Activated CD8-positive, alpha-beta T cell treated with anti-CD3 and anti-CD28 coated beads for 36 hours (primary cell): Measurements from ENCODE around the gene ZNF366. TPM values are rescaled to one million over a fixed set of nuclear protein-coding genes. Genes with fewer than 3 reads are reported as not detected.

ENCODE experiments used
- ATAC-seq: fragments of 200-7000 bp; cut with Tn5 transposase; one replicate; pipeline ENCODE4 v1.10.0; 2021; ENCODE audit warnings: mild to moderate bottlenecking, moderate library complexity
- CTCF ChIA-PET: fragments of 350-600 bp; sonication (Branson Sonifier 250); formaldehyde crosslinking; loops from one replicate; lab custom pipeline; 2021; ENCODE audit warnings: antibody characterized with exemption; lab: Charles Lee
- POLR2A ChIA-PET: fragments of 350-600 bp; sonication (Branson Sonifier 250); formaldehyde crosslinking; loops from one replicate; lab custom pipeline; 2021; ENCODE audit warnings: antibody characterized with exemption; lab: Charles Lee
- DNase-seq: peaks from one replicate; pipeline ENCODE4 v3.0.0-alpha.2; 2020
- H3K27ac Mint-ChIP-seq: one replicate; pipeline ENCODE4 v1.8.0; 2021; ENCODE audit warnings: mild to moderate bottlenecking, mixed read lengths
- H3K27me3 Mint-ChIP-seq: one replicate; pipeline ENCODE4 v1.8.0; 2021; ENCODE audit warnings: mixed read lengths
- H3K36me3 Mint-ChIP-seq: one replicate; pipeline ENCODE4 v1.8.0; 2021; ENCODE audit warnings: low read depth, mixed read lengths
- H3K4me1 Mint-ChIP-seq: one replicate; pipeline ENCODE4 v1.8.0; 2021; ENCODE audit warnings: low read depth, mixed read lengths
- H3K4me3 Mint-ChIP-seq: one replicate; pipeline ENCODE4 v1.8.0; 2021; ENCODE audit warnings: mild to moderate bottlenecking, moderate library complexity, mixed read lengths
- H3K9me3 Mint-ChIP-seq: one replicate; pipeline ENCODE4 v1.8.0; 2021; ENCODE audit warnings: mixed read lengths
- CTCF ChIP-seq: fragments of 200-600 bp; IDR thresholded peaks from one replicate; pipeline ENCODE4 v1.8.0; 2022; ENCODE audit warnings: antibody characterized with exemption, mild to moderate bottlenecking
- intact Hi-C: fragments of 100-400 bp; cut with micrococcal nuclease; formaldehyde crosslinking; loops from one replicate; pipeline ENCODE4 v1.10.0; 2022
- total RNA-seq, 2 experiments: library from RNA; stranded (reverse); gene quantifications; one replicate each; pipeline ENCODE4 v1.2.3, GENCODE V29; 2021

ZNF366 gene
- total RNA-seq, 2 experiments from 2014 or later, result not detected

DNA sequence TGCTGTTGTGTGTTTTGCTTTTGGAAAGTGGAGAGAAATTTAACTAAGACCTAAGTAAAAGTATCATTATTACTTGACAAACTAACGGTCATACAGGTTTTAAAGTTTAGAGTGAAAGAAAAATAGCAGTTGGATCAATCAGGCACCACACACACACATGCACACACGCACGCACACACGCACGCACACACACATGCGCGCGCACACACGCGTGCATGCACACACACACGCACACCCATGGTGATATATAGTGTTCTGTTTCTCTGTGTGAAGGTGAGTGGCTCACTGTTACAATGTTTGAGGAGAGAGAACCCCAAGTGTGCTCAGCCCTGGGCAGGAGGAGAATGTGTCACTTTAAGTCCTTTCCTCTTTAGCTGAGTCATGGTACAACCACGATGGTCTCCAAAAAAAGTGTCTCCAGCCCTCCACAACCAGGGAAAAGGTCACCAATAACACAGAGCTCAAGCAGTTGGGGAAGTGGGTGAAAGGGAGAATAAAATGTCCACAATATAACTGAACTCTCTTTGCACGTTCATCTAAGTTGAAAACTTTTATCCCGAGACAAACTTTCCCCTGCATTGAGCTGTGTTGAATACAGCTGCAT, 3.2 kb downstream of the ZNF366 start:
- TF ChIP-seq CTCF, result no peak
- ChIA-PET POLR2A (no interaction called here), CTCF (interaction anchor here (1.5 kb wide), 1 partner anchor 20 kb away, joined by 3 read pairs; no protein-coding TSS in a partner anchor)
- ATAC-seq (no peak), DNase-seq (no peak)
- Mint-ChIP-seq H3K36me3 (no peaks in the 10 kb centered on the region), H3K27ac (no peak overlapping the region), H3K9me3 (no peaks in the 10 kb centered on the region), H3K4me1 (no peaks in the 10 kb centered on the region), H3K4me3 (no peak overlapping the region), H3K27me3 (peaks cover 17% of the 10 kb centered on the region)
- intact Hi-C loops, result no loop called here

GRCh38 chr5:72501488-72501887, 5.7 kb downstream of the ZNF366 start:
- intact Hi-C loops, result no loop called here
- ATAC-seq (no peak), DNase-seq (no peak)
- ChIA-PET POLR2A (no interaction called here), CTCF (no interaction called here)
- H3K4me3 Mint-ChIP-seq, result no peak overlapping the region
- H3K9me3 Mint-ChIP-seq, result no peaks in the 10 kb centered on the region
- TF ChIP-seq CTCF, result no peak
- H3K4me1 Mint-ChIP-seq, result no peaks in the 10 kb centered on the region
- no peak overlapping the region for H3K27ac Mint-ChIP-seq
- H3K27me3 Mint-ChIP-seq, result peaks cover 13% of the 10 kb centered on the region
- H3K36me3 Mint-ChIP-seq, result no peaks in the 10 kb centered on the region

- H3K36me3 Mint-ChIP-seq, result no peaks in the 10 kb centered on the region
- H3K9me3 Mint-ChIP-seq, result no peaks in the 10 kb centered on the region
- H3K4me3 Mint-ChIP-seq, result no peak overlapping the region
- ChIA-PET POLR2A (no interaction called here), CTCF (interaction anchor here (1.1 kb wide), 1 partner anchor 10 kb away, joined by 4 read pairs; no protein-coding TSS in a partner anchor)
- intact Hi-C loops, result no loop called here
- no peak overlapping the region for H3K27ac Mint-ChIP-seq
- peaks cover 8% of the 10 kb centered on the region for H3K27me3 Mint-ChIP-seq
- DNase-seq (no peak), ATAC-seq (no peak)
- no peaks in the 10 kb centered on the region for H3K4me1 Mint-ChIP-seq
- no peak for TF ChIP-seq CTCF
Measured at GRCh38 chr5:72499730-72500129, 7.5 kb downstream of the ZNF366 start.

- TF ChIP-seq CTCF, result no peak
- H3K27me3 Mint-ChIP-seq, result peaks cover 9% of the 10 kb centered on the region
- no peak overlapping the region for H3K4me3 Mint-ChIP-seq
- H3K4me1 Mint-ChIP-seq, result no peaks in the 10 kb centered on the region
- no peaks in the 10 kb centered on the region for H3K9me3 Mint-ChIP-seq
- ChIA-PET POLR2A (no interaction called here), CTCF (no interaction called here)
- no peaks in the 10 kb centered on the region for H3K36me3 Mint-ChIP-seq
- intact Hi-C loops, result no loop called here
- no peak overlapping the region for H3K27ac Mint-ChIP-seq
- no peak for ATAC-seq
- DNase-seq, result no peak
Measured at GRCh38 chr5:72499090-72499489, 8.1 kb downstream of the ZNF366 start.

DNA sequence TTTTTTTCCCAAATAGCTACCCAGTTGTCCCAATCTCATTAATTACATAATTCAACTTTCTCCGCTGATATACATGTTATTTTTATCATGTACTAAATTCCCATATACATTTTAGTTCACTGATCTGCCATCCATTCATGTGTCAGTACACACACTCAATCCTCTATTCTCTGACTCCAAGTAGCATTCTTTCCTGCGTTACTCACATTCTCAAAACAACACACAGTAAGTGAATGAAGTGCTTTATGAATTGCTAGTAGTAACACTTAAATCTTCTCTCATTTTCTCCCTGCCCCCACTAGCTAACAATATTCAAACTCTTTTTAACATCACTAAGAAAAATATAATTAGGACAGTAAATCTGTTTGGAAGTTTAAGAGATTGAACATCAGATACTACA, 8.9 kb downstream of the ZNF366 start:
- Mint-ChIP-seq H3K4me1 (no peaks in the 10 kb centered on the region), H3K27ac (no peak overlapping the region), H3K9me3 (no peaks in the 10 kb centered on the region), H3K27me3 (peaks cover 8% of the 10 kb centered on the region), H3K4me3 (no peak overlapping the region), H3K36me3 (no peaks in the 10 kb centered on the region)
- intact Hi-C loops, result no loop called here
- no peak for DNase-seq
- no peak for TF ChIP-seq CTCF
- ChIA-PET POLR2A (no interaction called here), CTCF (no interaction called here)
- ATAC-seq, result no peak
